Measurements from ENCODE around the gene IL22RA1. TPM values are rescaled to one million over a fixed set of nuclear protein-coding genes. Genes with fewer than 3 reads are reported as not detected.
A peak's percentile ranks its signal among the peaks of the same experiment; 100 is the strongest.

IL22RA1 gene
- total RNA-seq, 2 donors from 2014 or later, result 0.15 to 0.24 TPM

- no peak overlapping the region for H3K4me3 ChIP-seq
- H3K9me3 ChIP-seq, result no peaks in the 10 kb centered on the region
- H3K27me3 ChIP-seq, result peaks cover 0 to 3% of the 10 kb centered on the region in 2 donors
- no peak overlapping the region for H3K27ac ChIP-seq
- H3K4me1 ChIP-seq, result peaks cover 0 to 26% of the 10 kb centered on the region in 2 donors
- TF ChIP-seq CTCF (IDR thresholded peaks at IDR 0.05), result no peak
- H3K36me3 ChIP-seq, result no peaks in the 10 kb centered on the region
- DNase-seq (ENCODE audit: low spot score), result no peak
These were observed 25.8 kb downstream of the IL22RA1 start for GRCh38 chr1:24117132-24117531.

DNA sequence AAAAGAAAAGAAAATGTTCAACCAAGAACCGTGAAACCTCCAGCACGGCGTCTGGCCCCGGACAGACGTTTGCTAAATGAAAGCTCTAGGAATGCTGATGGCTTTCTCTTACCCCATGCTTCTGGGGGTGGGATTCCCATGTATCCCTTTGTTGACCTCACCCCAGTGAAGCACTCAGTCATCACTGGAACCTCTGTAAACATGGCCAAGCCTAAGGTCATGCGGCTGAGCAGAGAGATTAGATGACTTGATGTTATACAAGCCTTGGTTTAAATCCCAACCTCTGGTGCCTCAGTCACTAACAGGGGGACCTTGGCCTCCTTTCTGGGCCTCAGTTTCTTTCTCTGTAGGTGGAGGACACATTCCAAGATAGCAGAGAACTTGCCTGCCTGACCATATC, 28.2 kb downstream of the IL22RA1 start:
- Histone ChIP-seq H3K4me1 (peaks cover 0 to 30% of the 10 kb centered on the region in 2 donors), H3K9me3 (no peaks in the 10 kb centered on the region), H3K27ac (no peak overlapping the region), H3K27me3 (peaks cover 0 to 3% of the 10 kb centered on the region in 2 donors), H3K4me3 (no peak overlapping the region), H3K36me3 (no peaks in the 10 kb centered on the region)
- no peak for TF ChIP-seq CTCF (IDR thresholded peaks at IDR 0.05)
- DNase-seq (ENCODE audit: low spot score), result no peak

DNA sequence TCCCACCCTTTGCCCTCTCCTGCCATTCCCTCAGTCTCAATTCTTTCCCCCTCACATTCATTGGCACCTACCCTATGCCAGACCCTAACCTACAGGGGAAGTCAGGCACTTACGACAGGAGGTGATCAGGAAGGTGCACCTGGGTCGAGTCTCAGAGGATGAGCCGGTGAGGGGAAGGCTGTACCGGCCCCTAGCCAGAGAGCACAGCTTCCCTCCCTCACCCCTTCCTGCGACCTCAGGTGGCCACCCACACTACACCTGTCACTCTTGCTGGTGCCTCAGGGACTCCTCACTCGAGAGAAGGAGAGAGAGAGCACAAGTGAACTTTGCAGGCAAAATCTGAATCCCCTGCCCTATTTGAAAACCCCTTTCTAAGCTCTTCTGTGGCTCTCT, 29.3 kb downstream of the IL22RA1 start:
- TF ChIP-seq CTCF (IDR thresholded peaks at IDR 0.05), result no peak
- Histone ChIP-seq H3K27ac (no peak overlapping the region), H3K4me1 (peaks cover 0 to 32% of the 10 kb centered on the region in 2 donors), H3K9me3 (no peaks in the 10 kb centered on the region), H3K36me3 (peaks cover under 1% of the 10 kb centered on the region), H3K27me3 (peaks cover 0 to 3% of the 10 kb centered on the region in 2 donors), H3K4me3 (no peak overlapping the region)
- DNase-seq (ENCODE audit: low spot score), result no peak

DNA sequence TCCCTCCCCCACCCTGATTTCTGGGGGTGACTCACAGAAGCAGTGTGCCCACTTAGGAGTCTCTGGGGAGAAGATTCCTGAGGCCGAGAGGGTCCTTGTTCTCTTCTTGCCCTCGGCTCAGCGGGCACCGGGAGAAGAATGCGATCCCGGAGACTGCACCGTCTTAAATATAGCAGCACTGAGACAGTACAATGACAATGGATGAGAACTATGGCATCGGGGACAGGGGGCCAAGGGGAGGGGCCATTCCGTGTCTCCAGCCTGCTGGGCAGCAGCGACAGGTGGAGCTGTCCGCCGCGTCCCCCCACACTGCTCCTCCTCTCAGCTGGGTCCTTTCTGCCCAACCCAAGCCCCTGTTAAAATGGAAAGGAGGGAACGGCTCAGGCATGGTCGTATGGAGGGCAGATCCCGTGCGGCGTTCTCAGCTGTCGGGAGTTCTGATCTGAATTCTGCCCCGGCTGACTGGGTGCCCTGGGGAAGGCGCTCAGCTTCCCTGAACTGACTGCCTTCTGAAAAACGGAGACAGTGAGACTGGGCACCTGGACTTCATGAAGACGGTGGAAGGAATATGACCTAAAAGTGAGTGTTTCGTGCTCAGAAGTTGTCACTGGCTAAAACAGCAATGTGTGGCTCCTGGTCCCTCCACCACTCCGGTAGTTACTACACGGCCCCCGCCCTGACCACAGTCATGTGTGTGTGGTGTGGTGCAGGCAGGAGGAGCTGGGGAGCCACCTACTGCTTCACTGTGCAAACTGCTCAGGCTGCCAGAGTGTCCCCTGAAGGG, 30.8 kb downstream of the IL22RA1 start, which contains the start of gene MYOM3:
TSS of gene MYOM3 (minus strand) at position 140 of the 784 bp plus-strand sequence. CDS start 3,499 bp downstream, outside the sequence.
- H3K27me3 ChIP-seq, result peaks cover 0 to 3% of the 10 kb centered on the region in 2 donors
- peak within 1 kb of the TSS; percentile 88 to 91 for H3K27ac ChIP-seq
- peaks cover 0 to 41% of the 10 kb centered on the region in 2 donors for H3K4me1 ChIP-seq
- peak within 1 kb of the TSS; percentile 49 to 50 for H3K4me3 ChIP-seq
- H3K36me3 ChIP-seq, result peaks cover 15% of the 10 kb centered on the region
- H3K9me3 ChIP-seq, result no peaks in the 10 kb centered on the region
- DNase-seq (ENCODE audit: low spot score), result peak; percentile 79
- peak; percentile 42 to 72 for TF ChIP-seq CTCF (IDR thresholded peaks at IDR 0.05)

DNA sequence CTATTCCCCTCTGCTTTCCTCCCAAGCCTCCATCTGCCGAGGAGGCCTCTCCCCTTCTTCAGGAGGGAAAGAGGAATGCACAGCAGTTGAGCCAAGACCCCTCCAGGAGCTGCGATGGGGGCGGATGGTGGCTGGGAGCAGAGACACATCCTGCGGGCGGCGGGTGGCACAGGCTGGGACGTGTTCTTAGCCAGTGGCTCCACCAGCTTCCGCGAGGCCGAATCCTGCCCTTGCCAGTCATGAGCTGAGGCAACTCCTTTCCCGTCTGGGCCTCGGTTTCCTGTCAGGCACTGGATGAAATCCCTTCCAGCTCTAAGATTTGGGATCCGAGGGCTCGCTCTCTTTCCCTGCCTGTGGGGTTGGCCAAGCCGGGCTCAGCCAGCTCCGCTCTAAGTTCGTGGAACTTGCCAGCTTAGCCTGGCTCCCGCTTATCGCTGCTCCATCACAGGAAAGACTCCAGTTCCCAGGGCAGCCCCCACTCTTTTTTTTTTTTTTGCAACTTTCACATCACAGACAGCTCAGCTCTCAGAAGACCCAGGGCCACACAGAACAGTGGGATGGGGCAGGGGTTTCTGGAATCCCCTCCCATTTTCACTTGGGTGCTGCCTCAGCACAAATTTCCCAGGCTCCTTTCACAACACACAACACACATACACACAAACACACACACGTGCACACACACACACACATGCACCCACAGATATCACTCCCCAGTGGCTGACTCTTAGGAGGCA, 31.5 kb downstream of the IL22RA1 start:
- peak overlapping the region; percentile 49 to 50 for H3K4me3 ChIP-seq
- peaks cover 22% of the 10 kb centered on the region for H3K36me3 ChIP-seq
- peaks cover 0 to 41% of the 10 kb centered on the region in 2 donors for H3K4me1 ChIP-seq
- peak overlapping the region; percentile 88 to 91 for H3K27ac ChIP-seq
- H3K27me3 ChIP-seq, result peaks cover 0 to 3% of the 10 kb centered on the region in 2 donors
- peak; percentile 70 for DNase-seq (ENCODE audit: low spot score)
- TF ChIP-seq CTCF (IDR thresholded peaks at IDR 0.05), result no peak
- H3K9me3 ChIP-seq, result no peaks in the 10 kb centered on the region

Measured in right atrium auricular region (tissue), 2 donors.